Measurements from ENCODE around the gene GOLGA6L10. TPM values are rescaled to one million over a fixed set of nuclear protein-coding genes. Genes with fewer than 3 reads are reported as not detected.
"Not testable (repeated sequence)": the region's sequence is repeated elsewhere in the genome, so short reads cannot be mapped to it uniquely, and the experiment has no call there.

Gene GOLGA6L10
- total RNA-seq, 2 experiments from 2014 or later, result 0.96 to 1.4 TPM

DNA sequence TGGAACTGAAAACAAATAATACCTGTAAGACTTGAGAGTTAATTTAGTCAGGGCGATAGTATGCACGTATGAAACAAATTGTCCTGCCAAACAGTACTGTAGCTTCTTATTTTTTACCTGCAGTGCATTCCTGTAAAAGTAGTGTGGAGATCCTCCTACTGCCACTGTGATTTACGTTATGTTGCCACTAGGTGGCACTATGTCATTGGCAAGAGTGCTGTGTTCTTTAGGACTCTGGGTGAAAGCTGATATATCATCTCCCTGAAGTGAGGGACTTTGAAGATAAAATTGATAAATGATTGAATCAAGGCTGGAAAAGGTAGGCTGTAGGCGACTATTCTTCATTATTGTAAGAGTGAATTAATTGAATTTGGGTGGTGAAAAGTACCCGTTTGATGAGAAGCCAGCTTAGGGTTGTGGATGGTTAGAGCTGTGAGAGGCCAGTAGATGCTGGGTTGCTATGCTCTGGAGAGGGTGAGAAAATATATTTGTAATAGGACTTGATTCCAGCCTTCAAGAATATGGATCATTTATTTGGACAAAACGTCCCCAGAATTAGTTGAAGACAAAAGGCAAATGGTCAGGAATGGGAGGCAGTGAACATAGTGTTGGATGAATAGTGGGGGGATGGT, 16.5 kb upstream of the GOLGA6L10 start:
- peak; percentile 54 for DNase-seq
- intact Hi-C loops (cut with micrococcal nuclease); H3K36me3 Mint-ChIP-seq (ENCODE audit: low read depth); CTCF ChIA-PET; H3K27me3 Mint-ChIP-seq (ENCODE audit: low read depth); H3K27ac Mint-ChIP-seq; H3K9me3 Mint-ChIP-seq; H3K4me1 Mint-ChIP-seq (ENCODE audit: low read depth); H3K4me3 Mint-ChIP-seq: not testable (repeated sequence)

GRCh38 chr15:82364548-82364947, 15.3 kb upstream of the GOLGA6L10 start:
- H3K4me3 Mint-ChIP-seq; H3K9me3 Mint-ChIP-seq; CTCF ChIA-PET; H3K27me3 Mint-ChIP-seq (ENCODE audit: low read depth); H3K27ac Mint-ChIP-seq; intact Hi-C loops (cut with micrococcal nuclease); H3K4me1 Mint-ChIP-seq (ENCODE audit: low read depth); H3K36me3 Mint-ChIP-seq (ENCODE audit: low read depth); DNase-seq: not testable (repeated sequence)

DNA sequence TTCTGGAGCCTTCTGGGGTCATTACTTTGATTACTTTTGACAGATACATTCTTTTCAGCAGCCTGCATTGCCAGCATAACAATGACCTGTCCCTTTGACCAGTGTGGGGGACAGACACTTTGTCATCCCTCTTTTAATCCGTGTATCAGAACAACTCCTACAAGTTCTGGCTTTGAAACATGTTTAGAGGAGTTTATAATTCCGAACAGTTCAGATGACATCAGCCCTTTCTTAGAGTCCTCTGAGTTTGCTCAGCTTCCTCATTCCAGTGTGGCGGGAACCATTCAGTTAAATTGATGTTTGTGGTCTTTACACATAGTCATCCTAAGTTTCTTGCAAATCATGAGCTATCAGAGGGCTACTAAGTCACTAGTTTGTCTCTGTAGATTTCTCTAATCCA, 13.5 kb upstream of the GOLGA6L10 start:
- H3K4me3 Mint-ChIP-seq; H3K36me3 Mint-ChIP-seq (ENCODE audit: low read depth); CTCF ChIA-PET; intact Hi-C loops (cut with micrococcal nuclease); H3K27ac Mint-ChIP-seq; DNase-seq; H3K4me1 Mint-ChIP-seq (ENCODE audit: low read depth); H3K27me3 Mint-ChIP-seq (ENCODE audit: low read depth); H3K9me3 Mint-ChIP-seq: not testable (repeated sequence)

GRCh38 chr15:82360618-82361017, 11.3 kb upstream of the GOLGA6L10 start:
- H3K36me3 Mint-ChIP-seq (ENCODE audit: low read depth); DNase-seq; H3K27me3 Mint-ChIP-seq (ENCODE audit: low read depth); intact Hi-C loops (cut with micrococcal nuclease); H3K27ac Mint-ChIP-seq; H3K4me3 Mint-ChIP-seq; H3K9me3 Mint-ChIP-seq; H3K4me1 Mint-ChIP-seq (ENCODE audit: low read depth); CTCF ChIA-PET: not testable (repeated sequence)

DNA sequence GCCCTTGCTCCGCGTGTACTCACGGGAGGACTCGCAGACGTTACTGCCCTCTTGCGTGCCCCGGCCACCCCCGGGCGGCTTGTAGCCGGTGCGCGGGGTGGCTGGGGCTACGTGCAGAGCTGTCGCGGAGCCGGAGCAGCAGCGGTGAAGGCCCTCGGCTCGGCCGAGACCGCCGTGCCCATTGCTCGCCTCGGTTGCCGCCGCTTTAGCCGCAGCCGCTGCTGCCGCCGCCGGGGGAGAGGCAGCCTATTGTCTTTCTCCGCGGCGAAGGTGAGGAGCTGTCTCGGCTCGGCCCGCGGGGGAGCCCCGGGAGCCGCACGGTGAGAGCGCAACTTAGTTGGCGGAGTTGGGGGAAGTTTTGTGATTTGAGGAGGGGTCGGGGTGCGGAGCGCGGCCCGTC, 5.8 kb upstream of the GOLGA6L10 start:
- H3K4me1 Mint-ChIP-seq (ENCODE audit: low read depth); H3K27ac Mint-ChIP-seq; CTCF ChIA-PET; H3K4me3 Mint-ChIP-seq; H3K9me3 Mint-ChIP-seq; intact Hi-C loops (cut with micrococcal nuclease); DNase-seq; H3K27me3 Mint-ChIP-seq (ENCODE audit: low read depth); H3K36me3 Mint-ChIP-seq (ENCODE audit: low read depth): not testable (repeated sequence)

DNA sequence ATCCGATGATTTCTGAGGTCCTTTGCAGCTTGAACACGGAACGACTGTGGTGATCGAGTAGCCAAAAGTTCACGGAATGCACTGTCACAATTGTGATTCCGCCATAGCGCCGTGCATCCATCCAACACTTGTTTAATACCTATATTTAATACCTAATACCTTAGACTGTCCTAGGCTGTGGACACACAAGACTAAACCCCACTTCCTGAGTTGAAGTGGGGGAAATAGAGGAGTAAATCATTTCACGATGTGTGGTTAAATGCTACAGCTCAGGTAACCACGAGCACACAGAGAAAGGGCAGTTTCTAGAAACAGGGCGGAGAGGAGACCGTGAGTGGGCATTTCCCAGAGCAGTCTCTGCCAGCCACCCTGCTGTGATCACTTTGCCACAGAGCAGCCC, 5.3 kb upstream of the GOLGA6L10 start:
- intact Hi-C loops (cut with micrococcal nuclease), result not testable (repeated sequence)

DNA sequence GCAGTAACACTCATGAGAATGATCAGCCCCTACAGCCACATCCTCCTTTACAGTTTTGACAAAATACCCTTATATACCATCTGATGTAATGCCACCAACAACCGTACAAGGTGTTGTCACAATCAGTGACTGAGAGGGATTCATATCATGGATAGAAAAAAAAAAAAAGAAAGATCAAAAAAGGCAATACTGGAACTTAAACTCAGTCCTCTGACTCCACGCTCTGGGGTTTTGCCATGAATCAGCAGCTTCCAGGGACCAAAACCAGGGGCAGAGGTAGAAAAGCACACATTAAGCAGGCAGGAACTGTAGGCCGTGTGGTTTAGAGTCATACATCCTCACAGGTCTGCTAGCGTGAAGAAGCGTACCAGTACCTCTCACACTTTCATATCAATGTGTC, 1.6 kb downstream of the GOLGA6L10 start:
- H3K9me3 Mint-ChIP-seq; H3K4me3 Mint-ChIP-seq; H3K4me1 Mint-ChIP-seq (ENCODE audit: low read depth); H3K27ac Mint-ChIP-seq; CTCF ChIA-PET; H3K36me3 Mint-ChIP-seq (ENCODE audit: low read depth); H3K27me3 Mint-ChIP-seq (ENCODE audit: low read depth); intact Hi-C loops (cut with micrococcal nuclease): not testable (repeated sequence)
- peak; percentile 44 for DNase-seq

More for the DNA sequence above, 5.3 kb upstream of the GOLGA6L10 start:
- H3K4me3 Mint-ChIP-seq; DNase-seq; H3K36me3 Mint-ChIP-seq (ENCODE audit: low read depth); H3K27ac Mint-ChIP-seq; CTCF ChIA-PET; H3K27me3 Mint-ChIP-seq (ENCODE audit: low read depth); H3K4me1 Mint-ChIP-seq (ENCODE audit: low read depth); H3K9me3 Mint-ChIP-seq: not testable (repeated sequence)

DNA sequence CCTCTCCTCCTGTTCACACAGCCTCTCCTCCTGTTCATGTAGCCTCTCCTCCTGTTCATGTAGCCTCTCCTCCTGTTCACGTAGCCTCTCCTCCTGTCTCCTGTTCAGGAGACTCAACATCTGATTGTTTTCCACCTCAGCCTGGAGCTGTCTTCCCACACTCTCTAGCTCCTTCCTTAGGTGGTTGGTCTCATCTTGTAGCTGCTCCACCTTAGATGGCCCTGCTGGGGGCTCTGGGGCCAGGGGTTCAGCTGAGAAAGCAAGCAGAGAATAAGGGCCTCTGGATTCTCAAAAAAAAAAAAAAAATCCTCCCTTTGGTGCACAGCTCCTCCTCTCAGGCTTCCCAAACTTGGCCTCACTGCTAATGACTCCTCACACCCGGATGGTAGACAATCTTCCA, 4.1 kb downstream of the GOLGA6L10 start:
- H3K36me3 Mint-ChIP-seq (ENCODE audit: low read depth); H3K27me3 Mint-ChIP-seq (ENCODE audit: low read depth); H3K4me1 Mint-ChIP-seq (ENCODE audit: low read depth); H3K27ac Mint-ChIP-seq; CTCF ChIA-PET; H3K4me3 Mint-ChIP-seq; DNase-seq; intact Hi-C loops (cut with micrococcal nuclease); H3K9me3 Mint-ChIP-seq: not testable (repeated sequence)

DNA sequence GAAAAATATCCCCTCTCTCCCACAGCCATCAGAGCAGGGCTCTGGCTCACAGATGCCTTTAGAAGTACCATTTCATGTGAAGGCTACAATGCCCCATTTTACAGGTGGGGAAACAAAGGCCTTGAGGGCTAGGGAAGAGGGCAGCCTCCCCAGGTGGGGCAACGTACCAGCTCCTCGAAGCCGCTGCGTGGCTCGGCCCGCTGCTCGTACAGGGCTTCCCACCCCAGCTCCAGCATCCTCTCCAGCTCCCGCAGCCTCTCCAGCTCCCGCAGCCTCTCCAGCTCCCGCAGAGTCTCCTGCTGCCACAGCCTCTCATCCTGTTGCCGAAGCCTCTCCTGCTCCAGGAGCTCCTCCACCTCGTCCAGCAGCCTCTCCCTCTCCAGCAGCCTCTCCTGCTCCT, 4.9 kb downstream of the GOLGA6L10 start:
- CTCF ChIA-PET; H3K36me3 Mint-ChIP-seq (ENCODE audit: low read depth); H3K4me1 Mint-ChIP-seq (ENCODE audit: low read depth); DNase-seq; H3K27me3 Mint-ChIP-seq (ENCODE audit: low read depth); H3K9me3 Mint-ChIP-seq; H3K27ac Mint-ChIP-seq; H3K4me3 Mint-ChIP-seq; intact Hi-C loops (cut with micrococcal nuclease): not testable (repeated sequence)

DNA sequence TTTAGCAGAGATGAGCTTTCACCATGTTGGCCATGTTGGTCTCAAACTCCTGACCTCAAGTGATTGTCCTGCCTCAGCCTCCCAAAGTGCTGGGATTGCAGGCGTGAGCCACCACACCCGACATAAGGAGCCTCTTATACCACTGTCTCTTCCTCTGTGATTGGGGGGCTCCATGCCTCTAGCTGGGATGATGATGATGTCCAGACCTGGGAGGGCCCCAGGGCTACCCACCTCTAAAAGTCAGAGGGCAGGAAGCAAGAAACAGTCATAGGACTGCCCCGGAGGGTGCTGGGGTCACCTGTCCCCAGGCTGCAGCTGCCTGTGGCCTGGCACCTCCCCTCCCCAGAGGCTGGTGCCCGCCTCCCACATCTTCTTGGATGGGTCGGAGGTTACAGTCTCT, 5.4 kb downstream of the GOLGA6L10 start:
- CTCF ChIA-PET; DNase-seq; H3K27me3 Mint-ChIP-seq (ENCODE audit: low read depth); H3K36me3 Mint-ChIP-seq (ENCODE audit: low read depth); intact Hi-C loops (cut with micrococcal nuclease); H3K4me3 Mint-ChIP-seq; H3K27ac Mint-ChIP-seq; H3K4me1 Mint-ChIP-seq (ENCODE audit: low read depth); H3K9me3 Mint-ChIP-seq: not testable (repeated sequence)

- H3K4me1 Mint-ChIP-seq (ENCODE audit: low read depth); H3K27me3 Mint-ChIP-seq (ENCODE audit: low read depth); H3K4me3 Mint-ChIP-seq; H3K9me3 Mint-ChIP-seq; CTCF ChIA-PET; H3K27ac Mint-ChIP-seq; H3K36me3 Mint-ChIP-seq (ENCODE audit: low read depth); intact Hi-C loops (cut with micrococcal nuclease): not testable (repeated sequence)
- DNase-seq, result peak; percentile 30
Observed at GRCh38 chr15:82342632-82343374, 6.5 kb downstream of the GOLGA6L10 start.

GRCh38 chr15:82338573-82338972, 10.7 kb downstream of the GOLGA6L10 start:
- intact Hi-C loops (cut with micrococcal nuclease), result not testable (repeated sequence)

DNA sequence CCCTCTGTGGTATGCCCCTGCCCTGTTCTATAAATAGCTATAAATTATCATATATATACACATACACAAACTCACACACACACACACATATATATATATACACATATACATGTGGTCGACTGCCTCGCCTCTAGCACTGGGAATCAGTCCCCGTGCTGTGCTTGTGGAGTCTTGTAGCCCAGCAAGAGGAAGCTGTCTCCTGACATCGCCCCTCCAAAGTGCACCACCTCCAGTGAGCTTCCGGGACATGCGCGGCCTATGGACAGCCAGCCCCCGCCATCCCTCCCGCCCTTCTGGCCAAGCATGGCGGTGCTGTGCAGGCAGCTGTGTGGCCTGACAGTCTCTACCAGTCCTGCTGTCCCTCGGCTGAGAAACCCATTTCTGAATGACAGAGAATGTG, 11.2 kb downstream of the GOLGA6L10 start:
- DNase-seq; intact Hi-C loops (cut with micrococcal nuclease); H3K4me3 Mint-ChIP-seq: not testable (repeated sequence)

More at GRCh38 chr15:82338573-82338972, 10.7 kb downstream of the GOLGA6L10 start:
- not testable (repeated sequence) for DNase-seq; H3K27ac Mint-ChIP-seq; H3K9me3 Mint-ChIP-seq; H3K36me3 Mint-ChIP-seq (ENCODE audit: low read depth); H3K27me3 Mint-ChIP-seq (ENCODE audit: low read depth); H3K4me1 Mint-ChIP-seq (ENCODE audit: low read depth); H3K4me3 Mint-ChIP-seq
- CTCF ChIA-PET, result interaction anchor here (0.6 kb wide), 1 partner anchor 193 kb away, joined by 3 read pairs; no protein-coding TSS in a partner anchor

More for the DNA sequence above, 11.2 kb downstream of the GOLGA6L10 start:
- H3K9me3 Mint-ChIP-seq; H3K4me1 Mint-ChIP-seq (ENCODE audit: low read depth); H3K36me3 Mint-ChIP-seq (ENCODE audit: low read depth); H3K27ac Mint-ChIP-seq; H3K27me3 Mint-ChIP-seq (ENCODE audit: low read depth): not testable (repeated sequence)
- CTCF ChIA-PET, result interaction anchor here (0.6 kb wide), 1 partner anchor 192 kb away, joined by 3 read pairs; no protein-coding TSS in a partner anchor
